Right lobe of liver (tissue), 4 donors: ENCODE measurements around the gene JAKMIP1.

Source experiments
- POLR2A ChIP-seq: fragments of 450-650 bp; IDR thresholded peaks from one replicate; pipeline ENCODE4 v1.6.1; 2017; ENCODE audit warnings: antibody characterized with exemption, mild to moderate bottlenecking
- TF ChIP-seq, protein P1 (sequence below), 4 donors: fragments of 200-600 bp in 3 of 4; fragments of 450-650 bp in 1 of 4; IDR thresholded peaks; one replicate each; pipeline versions ENCODE4 v1.5.1 to v1.8.0; 2016 to 2022; ENCODE audit warnings: antibody characterized with exemption in 4 of 4, mild to moderate bottlenecking in 2 of 4
- donor health status: DM: no; HTN: no; CAD: no.
- donor health status: DM: no; HTN: no; CAD: no.
- donor health status: DM: no; HTN: yes; CAD: no.

GRCh38 chr4:5995901-5996623 lies 204.3 kb downstream of the JAKMIP1 start:
- TF ChIP-seq POLR2A: no peak
- TF ChIP-seq, protein P1, sequence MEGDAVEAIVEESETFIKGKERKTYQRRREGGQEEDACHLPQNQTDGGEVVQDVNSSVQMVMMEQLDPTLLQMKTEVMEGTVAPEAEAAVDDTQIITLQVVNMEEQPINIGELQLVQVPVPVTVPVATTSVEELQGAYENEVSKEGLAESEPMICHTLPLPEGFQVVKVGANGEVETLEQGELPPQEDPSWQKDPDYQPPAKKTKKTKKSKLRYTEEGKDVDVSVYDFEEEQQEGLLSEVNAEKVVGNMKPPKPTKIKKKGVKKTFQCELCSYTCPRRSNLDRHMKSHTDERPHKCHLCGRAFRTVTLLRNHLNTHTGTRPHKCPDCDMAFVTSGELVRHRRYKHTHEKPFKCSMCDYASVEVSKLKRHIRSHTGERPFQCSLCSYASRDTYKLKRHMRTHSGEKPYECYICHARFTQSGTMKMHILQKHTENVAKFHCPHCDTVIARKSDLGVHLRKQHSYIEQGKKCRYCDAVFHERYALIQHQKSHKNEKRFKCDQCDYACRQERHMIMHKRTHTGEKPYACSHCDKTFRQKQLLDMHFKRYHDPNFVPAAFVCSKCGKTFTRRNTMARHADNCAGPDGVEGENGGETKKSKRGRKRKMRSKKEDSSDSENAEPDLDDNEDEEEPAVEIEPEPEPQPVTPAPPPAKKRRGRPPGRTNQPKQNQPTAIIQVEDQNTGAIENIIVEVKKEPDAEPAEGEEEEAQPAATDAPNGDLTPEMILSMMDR (IDR thresholded peaks at IDR 0.05): no peak
